ENCODE measurements around the gene TREM1. TPM values are rescaled to one million over a fixed set of nuclear protein-coding genes. Genes with fewer than 3 reads are reported as not detected.

Gene TREM1
- total RNA-seq, 4 donors from 2014 or later, result 1.1 to 9.3 (median 1.2) TPM

DNA sequence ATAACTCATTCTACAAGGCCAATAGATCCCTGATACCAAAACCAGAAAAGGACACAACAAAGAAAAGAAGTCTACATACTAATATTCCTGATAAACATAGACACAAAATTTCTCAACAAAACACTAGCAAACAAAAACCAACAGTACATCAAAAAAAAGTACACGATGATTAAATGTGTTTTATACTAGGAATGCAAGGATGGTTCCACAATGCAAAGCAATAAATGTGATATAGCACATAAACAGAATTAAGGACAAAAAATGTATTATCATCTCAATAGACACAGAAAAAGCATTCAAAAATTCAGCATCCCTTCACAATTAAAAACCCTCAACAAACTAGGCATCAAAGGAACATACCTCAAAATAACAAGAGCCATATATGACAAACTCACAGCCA lies 23.2 kb downstream of the TREM1 start:
- no peak overlapping the region for H3K4me3 ChIP-seq
- no peak for DNase-seq (ENCODE audit: extremely low spot score)
- WGBS, result 81% methylated on average over 1 of the region's 1 CpG
- H3K4me1 ChIP-seq, result no peaks in the 10 kb centered on the region
- intact Hi-C loops (cut with DNase I), result no loop called here
- no peaks in the 10 kb centered on the region for H3K36me3 ChIP-seq
- H3K27me3 ChIP-seq, result no peaks in the 10 kb centered on the region
- peaks cover 0 to 41% (median 15%) of the 10 kb centered on the region in 4 donors for H3K9me3 ChIP-seq
- H3K27ac ChIP-seq (replicated peaks in 1 of 4), result no peak overlapping the region
- no peak for TF ChIP-seq POLR2AphosphoS5 (IDR thresholded peaks at IDR 0.05)
- no peak for TF ChIP-seq EP300 (IDR thresholded peaks at IDR 0.05)
- no peak for TF ChIP-seq POLR2A (IDR thresholded peaks at IDR 0.05; ENCODE audit: low read depth)
- TF ChIP-seq, protein P1, sequence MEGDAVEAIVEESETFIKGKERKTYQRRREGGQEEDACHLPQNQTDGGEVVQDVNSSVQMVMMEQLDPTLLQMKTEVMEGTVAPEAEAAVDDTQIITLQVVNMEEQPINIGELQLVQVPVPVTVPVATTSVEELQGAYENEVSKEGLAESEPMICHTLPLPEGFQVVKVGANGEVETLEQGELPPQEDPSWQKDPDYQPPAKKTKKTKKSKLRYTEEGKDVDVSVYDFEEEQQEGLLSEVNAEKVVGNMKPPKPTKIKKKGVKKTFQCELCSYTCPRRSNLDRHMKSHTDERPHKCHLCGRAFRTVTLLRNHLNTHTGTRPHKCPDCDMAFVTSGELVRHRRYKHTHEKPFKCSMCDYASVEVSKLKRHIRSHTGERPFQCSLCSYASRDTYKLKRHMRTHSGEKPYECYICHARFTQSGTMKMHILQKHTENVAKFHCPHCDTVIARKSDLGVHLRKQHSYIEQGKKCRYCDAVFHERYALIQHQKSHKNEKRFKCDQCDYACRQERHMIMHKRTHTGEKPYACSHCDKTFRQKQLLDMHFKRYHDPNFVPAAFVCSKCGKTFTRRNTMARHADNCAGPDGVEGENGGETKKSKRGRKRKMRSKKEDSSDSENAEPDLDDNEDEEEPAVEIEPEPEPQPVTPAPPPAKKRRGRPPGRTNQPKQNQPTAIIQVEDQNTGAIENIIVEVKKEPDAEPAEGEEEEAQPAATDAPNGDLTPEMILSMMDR (IDR thresholded peaks at IDR 0.05), result no peak

DNA sequence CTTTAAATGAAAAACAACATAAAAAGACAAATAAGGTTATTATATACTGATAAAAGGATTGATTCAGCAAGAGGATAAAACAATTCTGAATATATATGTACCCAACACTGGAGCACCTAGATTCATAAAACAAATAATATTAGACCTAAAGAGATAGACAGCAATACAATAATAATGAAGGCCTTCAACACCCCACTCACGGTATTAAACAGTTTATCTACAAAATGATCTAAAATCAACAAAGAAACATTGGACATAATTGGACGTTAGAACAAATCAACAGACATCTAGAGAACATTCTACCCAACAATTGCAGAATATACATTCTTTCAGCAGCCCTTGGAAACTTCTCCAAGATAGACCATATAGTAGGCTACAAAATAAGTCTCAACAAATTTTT lies 24.1 kb downstream of the TREM1 start:
- Histone ChIP-seq H3K4me3 (no peak overlapping the region), H3K27ac (replicated peaks in 1 of 4) (no peak overlapping the region), H3K36me3 (no peaks in the 10 kb centered on the region), H3K27me3 (no peaks in the 10 kb centered on the region), H3K4me1 (peaks cover 0 to 2% (median 0%) of the 10 kb centered on the region in 4 donors), H3K9me3 (peaks cover 0 to 44% (median 18%) of the 10 kb centered on the region in 4 donors)
- 77% methylated on average over 2 of the region's 2 CpGs for WGBS
- TF ChIP-seq EP300 (IDR thresholded peaks at IDR 0.05), result no peak
- no peak for TF ChIP-seq POLR2A (IDR thresholded peaks at IDR 0.05; ENCODE audit: low read depth)
- TF ChIP-seq, protein P1 (IDR thresholded peaks at IDR 0.05), result no peak
- TF ChIP-seq POLR2AphosphoS5 (IDR thresholded peaks at IDR 0.05), result no peak
- intact Hi-C loops (cut with DNase I), result no loop called here
- no peak for DNase-seq (ENCODE audit: extremely low spot score)

DNA sequence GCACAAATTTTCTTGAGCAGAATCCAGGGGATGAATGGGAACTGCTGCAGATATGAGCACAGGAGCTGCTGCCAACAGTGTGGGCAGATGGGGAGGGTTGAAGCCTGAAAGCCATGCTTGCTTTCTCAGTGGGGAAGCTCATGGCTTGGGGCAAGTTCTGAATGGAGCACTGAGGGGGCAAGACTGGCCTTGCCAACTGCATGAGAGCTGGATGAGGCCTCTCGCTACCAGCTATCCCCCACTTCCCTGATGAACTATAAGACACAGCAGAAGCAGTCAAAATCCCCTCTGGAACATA lies 28.3 kb downstream of the TREM1 start:
- WGBS, result no CpG with 5 or more reads among the region's 1 CpG

DNA sequence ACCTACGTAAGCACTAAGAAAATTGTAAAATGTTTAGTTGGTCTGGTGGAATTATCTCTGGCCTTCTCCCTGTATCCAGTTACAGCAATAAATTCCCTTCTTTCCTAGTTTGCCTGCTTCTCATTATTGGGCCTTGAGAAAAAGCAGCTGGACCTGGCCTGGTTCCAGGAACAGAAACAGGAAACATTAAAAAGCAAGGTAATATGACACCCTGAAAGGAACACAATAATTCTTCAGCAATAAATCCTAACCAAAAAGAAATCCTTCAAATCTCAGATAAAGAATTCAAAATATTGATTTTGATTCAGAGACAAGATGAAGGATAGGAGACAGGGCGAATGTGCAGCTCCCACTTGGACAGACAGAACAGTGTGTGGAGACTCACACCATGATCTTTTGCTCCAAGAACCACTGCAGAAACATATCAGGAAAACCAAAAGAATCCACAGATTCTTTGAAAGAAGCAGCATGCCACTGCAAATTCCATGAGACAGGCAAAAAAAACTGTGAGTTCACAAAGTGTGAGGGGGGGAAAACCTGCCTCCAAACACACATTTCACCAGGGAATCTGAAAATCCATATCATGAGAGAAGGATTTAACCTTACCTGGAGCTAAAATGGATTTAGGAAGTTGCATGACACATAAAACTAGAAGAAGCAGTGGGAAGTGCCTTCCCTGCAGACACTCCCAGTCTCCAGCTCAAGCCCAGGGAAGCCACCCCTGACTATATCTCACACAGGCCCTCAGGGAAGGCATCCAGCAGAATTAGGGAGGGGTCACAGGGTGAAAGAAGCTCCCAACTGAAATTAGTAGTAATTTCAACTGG lies 28.9 kb downstream of the TREM1 start:
- intact Hi-C loops (cut with DNase I), result no loop called here
- Histone ChIP-seq H3K9me3 (peaks cover 0 to 29% (median 8%) of the 10 kb centered on the region in 4 donors), H3K27me3 (no peaks in the 10 kb centered on the region), H3K4me1 (peaks cover 0 to 10% (median 0%) of the 10 kb centered on the region in 4 donors), H3K36me3 (no peaks in the 10 kb centered on the region), H3K27ac (replicated peaks in 1 of 4) (no peak overlapping the region), H3K4me3 (no peak overlapping the region)
- 32% methylated on average over 2 of the region's 2 CpGs for WGBS
- DNase-seq (ENCODE audit: extremely low spot score), result peak; percentile 91
- TF ChIP-seq POLR2A (IDR thresholded peaks at IDR 0.05; ENCODE audit: low read depth) (no peak), POLR2AphosphoS5 (IDR thresholded peaks at IDR 0.05) (no peak), EP300 (IDR thresholded peaks at IDR 0.05) (no peak)
- TF ChIP-seq, protein P1 (IDR thresholded peaks at IDR 0.05), result no peak

More for the DNA sequence above, 28.3 kb downstream of the TREM1 start:
- H3K4me1 ChIP-seq, result peaks cover 0 to 10% (median 0%) of the 10 kb centered on the region in 4 donors
- no peak overlapping the region for H3K27ac ChIP-seq (replicated peaks in 1 of 4)
- H3K4me3 ChIP-seq, result no peak overlapping the region
- peak; percentile 50 for DNase-seq (ENCODE audit: extremely low spot score)
- no peaks in the 10 kb centered on the region for H3K27me3 ChIP-seq
- no peaks in the 10 kb centered on the region for H3K36me3 ChIP-seq
- intact Hi-C loops (cut with DNase I), result no loop called here
- peaks cover 0 to 33% (median 9%) of the 10 kb centered on the region in 4 donors for H3K9me3 ChIP-seq
- TF ChIP-seq, protein P1 (IDR thresholded peaks at IDR 0.05), result no peak
- TF ChIP-seq POLR2AphosphoS5 (IDR thresholded peaks at IDR 0.05), result no peak
- no peak for TF ChIP-seq POLR2A (IDR thresholded peaks at IDR 0.05; ENCODE audit: low read depth)
- no peak for TF ChIP-seq EP300 (IDR thresholded peaks at IDR 0.05)
